Adrenal gland (tissue), 12 donors: ENCODE data around the gene PKIB. TPM values are rescaled to one million over a fixed set of nuclear protein-coding genes. Genes with fewer than 3 reads are reported as not detected.
A peak's percentile ranks its signal among the peaks of the same experiment; 100 is the strongest.

Experiments
- DNase-seq, 7 donors: peaks; one replicate each; pipeline ENCODE4 v3.0.0-alpha.2; 2019 to 2020
- H3K27ac ChIP-seq, 5 donors: fragments of 200-600 bp; sonication (generic) in 4 of 5; 1 replicate in 3 of 5; 2 replicates in 2 of 5; pipeline versions ENCODE4 v1.5.1 to v1.8.0; 2016 to 2020; ENCODE audit warnings: mild to moderate bottlenecking in 1 of 5
- H3K27me3 ChIP-seq: fragments of 200-600 bp; 2 replicates; pipeline ENCODE4 v1.8.0; 2021
- H3K36me3 ChIP-seq, 2 donors: fragments of 200-600 bp; replicated peaks in 1 of 2; 1 replicate in 1 of 2; 2 replicates in 1 of 2; pipeline versions ENCODE4 v1.5.1 to v1.8.0; 2018 to 2022
- H3K4me1 ChIP-seq, 2 donors: fragments of 200-600 bp; replicated peaks in 1 of 2; 1 replicate in 1 of 2; 2 replicates in 1 of 2; pipeline versions ENCODE4 v1.5.1 to v1.8.0; 2018 to 2021
- H3K4me3 ChIP-seq, 4 donors: fragments of 200-600 bp; sonication (generic) in 3 of 4; one replicate each; pipeline ENCODE4 v1.5.1; 2016 to 2018
- H3K9me3 ChIP-seq, 3 donors: fragments of 200-600 bp; sonication (generic) in 1 of 3; replicated peaks in 1 of 3; 1 replicate in 2 of 3; 2 replicates in 1 of 3; pipeline versions ENCODE4 v1.5.1 to v1.8.0; 2016 to 2021
- CTCF ChIP-seq, 6 experiments: fragments of 450-650 bp in 4 of 6; fragments of 200-600 bp in 2 of 6; sonication (generic) in 1 of 6; IDR thresholded peaks; 1 replicate in 5 of 6; 2 replicates in 1 of 6; pipeline versions ENCODE4 v1.5.1 to v1.8.0; 2016 to 2021; ENCODE audit warnings: antibody characterized with exemption in 6 of 6, mild to moderate bottlenecking in 2 of 6, moderate library complexity in 1 of 6
- POLR2A ChIP-seq, 2 donors: fragments of 450-650 bp; IDR thresholded peaks; one replicate each; pipeline ENCODE4 v1.6.1; 2017; ENCODE audit warnings: antibody characterized with exemption in 2 of 2, mild to moderate bottlenecking in 2 of 2, moderate library complexity in 1 of 2
- WGBS, 4 donors: extraction: QIAGEN DNeasy Blood & Tissue Kit in 2 of 4; methylation state at CpG; one replicate each; pipeline versions ENCODE4 v1.1.5 to v1.1.7; 2013 to 2017; 5-methylcytosine and 5-hydroxymethylcytosine counted together
- intact Hi-C, 2 donors: fragments of 100-400 bp; cut with DNase I; formaldehyde crosslinking; loops; one replicate each; pipeline versions ENCODE4 v1.14.1 to v1.15.0; 2022 to 2023
- polyA plus RNA-seq, 3 donors: library from polyadenylated mRNA; stranded (reverse); fragments of 200-250 nt in 2 of 3; fragments of 350-450 nt in 1 of 3; fragmentation: Illumina TruSeq in 1 of 3; extraction: RNeasy Lipid Tissue Mini Kit (QIAGEN cat#74804) in 1 of 3; gene quantifications; one replicate each; pipeline ENCODE4 v1.2.3, GENCODE V29; 2013 to 2014
- total RNA-seq, 9 donors: library from RNA; depleted of rRNA in 4 of 9; stranded (reverse); fragments of >200 nt in 4 of 9; fragments of 120-200 nt in 1 of 9; fragmentation: NEBNext Ultra II Directional in 1 of 9; extraction: Animal tissue kit (Norgen Biotek cat#: 25700) in 1 of 9; gene quantifications; one replicate each; pipeline versions ENCODE4 v1.1.0 to v1.2.4, GENCODE V29; 2013 to 2023
- donor health status: healthy with polysubstance abuse.
- donor health status: Bipolar disorder and iron deficiency.
- donor health status: DM: yes; HTN: yes; CAD: no.
- donor health status: DM: no; HTN: no; CAD: no.
- donor health status: DM: no; HTN: no; CAD: no.
- donor health status: DM: yes; HTN: yes; CAD: no.

The PKIB gene
- total and polyA plus RNA-seq, 12 donors: 0.48 to 6.2 (median 2.5) TPM

DNA sequence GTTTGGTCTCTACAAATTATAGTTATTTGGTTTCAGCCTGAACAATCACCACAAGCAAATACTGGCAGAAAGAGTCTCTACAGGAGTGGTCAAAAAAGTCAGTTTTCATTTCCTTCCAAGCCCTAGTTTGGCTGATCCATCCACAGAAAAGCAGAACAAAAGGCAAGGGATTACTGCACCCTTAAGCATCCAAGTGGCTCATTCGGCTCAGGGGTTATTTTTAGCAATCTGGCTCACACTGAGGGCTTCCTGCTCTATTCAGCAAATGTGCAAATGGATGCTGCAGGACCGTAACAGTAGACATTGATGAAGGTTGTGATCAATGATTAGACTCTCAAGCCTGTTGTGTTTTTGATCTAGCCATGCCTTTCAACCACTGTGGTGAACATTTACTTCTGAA lies 107.1 kb downstream of the PKIB start:
- intact Hi-C loops: no loop called here
- 31 to 43% (median 35%) methylated on average over 2 of the region's 2 CpGs for WGBS, 4 donors
- no peak for TF ChIP-seq POLR2A (IDR thresholded peaks at IDR 0.05)

DNA sequence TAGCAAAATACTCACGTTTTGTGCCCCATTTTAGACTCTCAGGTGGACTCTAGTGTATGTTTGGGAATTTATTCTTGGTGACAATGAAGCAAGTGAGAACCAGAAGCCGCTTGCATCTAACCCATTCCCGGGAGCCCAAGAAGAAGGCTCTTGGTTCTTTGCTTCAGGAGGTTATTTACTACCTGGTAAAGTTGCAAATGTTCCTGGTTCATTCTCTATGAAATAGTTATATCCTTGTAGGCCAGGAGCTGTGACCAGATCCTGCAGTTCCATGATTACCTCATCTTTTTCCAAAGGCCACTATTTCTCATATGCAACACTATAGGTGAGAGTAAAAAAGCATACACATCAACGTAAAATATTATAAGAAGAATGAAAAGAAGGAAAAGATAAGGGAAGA lies 108.4 kb downstream of the PKIB start:
- intact Hi-C loops: no loop called here
- Histone ChIP-seq H3K27ac (no peak overlapping the region), H3K27me3 (no peaks in the 10 kb centered on the region), H3K4me3 (no peak overlapping the region), H3K4me1 (no peaks in the 10 kb centered on the region), H3K36me3 (no peaks in the 10 kb centered on the region), H3K9me3 (no peaks in the 10 kb centered on the region)
- no peak for DNase-seq
- TF ChIP-seq CTCF (IDR thresholded peaks at IDR 0.05): no peak
- TF ChIP-seq POLR2A (IDR thresholded peaks at IDR 0.05): no peak
- 62 to 79% (median 69%) methylated on average over 4 of the region's 4 CpGs for WGBS, 4 donors

More for the DNA sequence above, 107.1 kb downstream of the PKIB start:
- H3K4me1 ChIP-seq: no peaks in the 10 kb centered on the region
- no peaks in the 10 kb centered on the region for H3K27me3 ChIP-seq
- no peak overlapping the region for H3K4me3 ChIP-seq
- H3K36me3 ChIP-seq: no peaks in the 10 kb centered on the region
- DNase-seq: peak in 1 of 7 donors; percentile 10
- no peaks in the 10 kb centered on the region for H3K9me3 ChIP-seq
- no peak overlapping the region for H3K27ac ChIP-seq

- Histone ChIP-seq H3K27ac (no peak overlapping the region), H3K4me3 (no peak overlapping the region), H3K9me3 (no peaks in the 10 kb centered on the region), H3K27me3 (no peaks in the 10 kb centered on the region), H3K36me3 (no peaks in the 10 kb centered on the region), H3K4me1 (no peaks in the 10 kb centered on the region)
- intact Hi-C loops: no loop called here
- DNase-seq: no peak
- TF ChIP-seq CTCF (IDR thresholded peaks at IDR 0.05) (no peak), POLR2A (IDR thresholded peaks at IDR 0.05) (no peak)
Measured at GRCh38 chr6:122719176-122719575, 109.0 kb downstream of the PKIB start.

GRCh38 chr6:122722746-122723145 lies 112.5 kb downstream of the PKIB start:
- intact Hi-C loops: no loop called here
- Histone ChIP-seq H3K4me1 (no peaks in the 10 kb centered on the region), H3K9me3 (no peaks in the 10 kb centered on the region), H3K36me3 (no peaks in the 10 kb centered on the region), H3K27me3 (no peaks in the 10 kb centered on the region), H3K27ac (no peak overlapping the region), H3K4me3 (no peak overlapping the region)
- WGBS, 4 donors: 64 to 66% (median 65%) methylated on average over 4 of the region's 4 CpGs
- no peak for DNase-seq
- no peak for TF ChIP-seq POLR2A (IDR thresholded peaks at IDR 0.05)
- no peak for TF ChIP-seq CTCF (IDR thresholded peaks at IDR 0.05)

DNA sequence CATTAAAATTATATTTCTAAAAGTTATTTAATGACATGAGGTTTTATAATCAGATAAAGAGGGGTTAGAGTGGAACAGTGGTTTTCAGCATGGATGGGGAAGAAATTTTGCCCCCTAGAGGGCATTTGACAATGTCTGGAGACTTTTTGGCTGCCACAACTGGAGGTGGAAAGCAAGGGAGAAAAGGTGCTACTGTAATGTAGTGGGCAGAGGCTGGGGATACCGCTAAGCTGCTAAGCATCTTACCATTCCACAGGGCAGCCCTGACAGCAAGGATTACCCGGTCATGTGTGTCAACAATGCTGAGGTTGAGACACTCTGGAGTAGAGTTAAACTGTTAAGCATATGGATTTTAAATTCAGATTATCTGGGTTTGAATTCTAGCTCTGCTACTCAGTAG lies 116.4 kb downstream of the PKIB start:
- TF ChIP-seq CTCF (IDR thresholded peaks at IDR 0.05): peak in 5 of 6 experiments; percentile 17 to 42 (median 23)
- TF ChIP-seq POLR2A (IDR thresholded peaks at IDR 0.05): no peak

More for the DNA sequence above, 116.4 kb downstream of the PKIB start:
- H3K4me1 ChIP-seq: no peaks in the 10 kb centered on the region
- no peak overlapping the region for H3K4me3 ChIP-seq
- no peaks in the 10 kb centered on the region for H3K27me3 ChIP-seq
- H3K9me3 ChIP-seq: no peaks in the 10 kb centered on the region
- H3K36me3 ChIP-seq: no peaks in the 10 kb centered on the region
- H3K27ac ChIP-seq: no peak overlapping the region
- intact Hi-C loops: no loop called here
- DNase-seq: no peak
- WGBS, 4 donors: 20 to 49% (median 33%) methylated on average over 2 of the region's 2 CpGs
